ENCODE results near the gene LIN28B.

Gene LIN28B

DNA sequence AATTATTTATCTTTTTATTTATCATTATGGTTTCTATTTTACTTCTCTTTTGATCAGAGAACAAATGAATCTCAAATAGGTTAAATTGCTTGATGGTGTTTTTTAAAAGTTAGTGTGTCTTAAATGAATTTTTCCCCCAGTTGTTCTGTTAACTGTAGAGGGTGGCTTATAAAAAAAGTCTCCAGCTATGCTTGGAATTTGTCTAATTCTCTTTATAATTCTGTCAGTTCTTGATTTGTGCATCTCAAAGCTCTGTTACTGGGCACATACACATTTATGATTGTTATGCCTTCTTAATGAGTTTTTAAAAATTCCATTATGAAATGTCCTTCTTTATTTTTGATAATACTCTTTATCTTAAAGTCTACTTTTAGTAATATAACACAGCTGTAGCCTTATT, 58.0 kb downstream of the LIN28B start:
- no peak for DNase-seq

DNA sequence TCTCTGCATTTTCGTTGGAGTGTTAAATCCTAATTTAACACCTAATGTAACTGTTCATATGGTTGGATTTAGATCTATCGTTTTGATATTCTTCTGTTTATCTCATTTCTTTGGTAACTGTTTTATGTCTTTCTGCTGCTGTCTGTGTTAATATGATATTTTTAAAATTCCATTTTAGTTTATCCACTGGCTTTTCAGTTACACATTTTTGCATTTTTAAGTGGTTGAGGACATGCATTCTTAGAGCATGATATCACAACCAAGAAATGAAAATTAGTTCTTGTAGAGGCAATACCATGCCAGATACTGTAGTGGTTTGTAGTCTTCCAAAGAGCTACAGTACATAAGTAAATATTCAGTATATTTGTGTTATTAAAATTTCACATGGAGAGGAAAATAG, 58.6 kb downstream of the LIN28B start:
- no peak for DNase-seq

DNA sequence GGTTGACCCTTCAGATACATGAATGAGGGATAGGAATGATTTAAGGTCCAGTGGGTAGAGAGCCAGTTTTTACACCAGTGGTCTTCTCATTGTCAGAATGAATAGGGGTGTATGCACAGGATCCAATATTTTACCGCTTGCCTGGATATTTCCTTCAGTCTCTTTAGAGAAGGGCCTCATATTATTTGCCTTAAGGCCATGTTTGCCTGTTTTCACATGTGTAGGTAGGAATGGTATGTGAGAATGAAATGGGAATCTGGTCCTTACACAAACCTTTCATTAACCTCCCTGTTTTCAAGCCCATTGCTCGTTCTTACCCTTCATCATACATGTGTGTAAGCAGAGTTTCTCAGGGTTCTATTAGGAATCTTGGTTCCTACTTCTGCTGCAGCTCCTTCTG, 62.4 kb downstream of the LIN28B start:
- no peak for DNase-seq

DNA sequence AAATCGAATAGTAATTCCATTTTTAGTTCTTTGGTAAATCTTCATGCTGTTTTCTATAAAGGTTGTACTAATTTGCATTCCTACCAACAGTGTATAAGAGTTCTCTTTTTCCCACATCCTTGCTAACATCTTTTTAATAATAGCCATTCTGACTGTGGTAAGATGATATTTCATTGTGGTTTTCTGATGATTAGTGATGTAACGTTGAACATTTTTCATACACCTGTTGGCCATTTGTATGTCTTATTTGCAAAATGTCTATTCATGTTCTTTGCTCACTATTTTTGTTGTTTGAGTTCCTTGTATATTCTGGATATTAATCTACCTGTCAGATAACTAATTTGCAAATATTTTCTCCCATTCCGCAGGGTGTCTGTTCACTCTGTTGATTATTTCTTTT, 64.5 kb downstream of the LIN28B start:
- DNase-seq, result no peak

DNA sequence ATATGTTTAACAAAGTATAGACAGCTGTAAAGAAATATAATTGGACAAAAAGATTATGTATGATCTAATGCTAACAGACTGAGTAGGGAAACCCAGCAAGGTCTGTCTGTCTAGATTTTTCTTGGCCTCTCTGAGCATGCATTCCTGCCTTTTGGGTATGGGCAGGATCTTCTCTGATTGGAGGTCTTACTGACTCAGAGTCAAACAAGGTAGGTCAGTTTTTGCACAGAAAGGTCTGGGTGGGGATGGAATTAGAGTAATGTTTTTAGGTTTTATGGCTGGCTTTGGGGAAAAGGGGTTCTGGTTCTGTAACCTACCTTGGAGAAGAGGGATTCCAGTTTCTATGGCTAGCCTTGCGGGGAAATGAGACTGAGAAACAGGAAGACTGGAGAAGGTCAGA, 65.5 kb downstream of the LIN28B start:
- DNase-seq, result no peak

DNA sequence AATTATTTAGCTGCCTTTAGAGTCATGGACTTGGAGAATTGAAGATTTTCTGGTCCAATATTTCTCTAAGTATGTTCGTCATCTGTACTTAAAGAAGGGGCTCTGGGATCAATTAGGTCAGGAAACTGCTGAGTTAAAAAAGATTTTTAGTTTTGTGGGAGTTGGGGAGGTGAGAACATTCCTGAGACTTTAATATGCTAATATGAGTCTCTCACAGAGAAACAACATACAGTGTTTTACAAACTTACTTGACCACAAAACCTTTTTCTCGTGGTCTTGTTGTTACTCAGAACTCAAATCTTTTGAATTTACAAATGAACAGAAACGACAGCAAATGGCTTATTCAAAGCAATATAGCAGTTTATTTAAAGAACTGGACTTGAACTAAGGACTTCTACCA, 67.9 kb downstream of the LIN28B start:
- DNase-seq, result no peak

DNA sequence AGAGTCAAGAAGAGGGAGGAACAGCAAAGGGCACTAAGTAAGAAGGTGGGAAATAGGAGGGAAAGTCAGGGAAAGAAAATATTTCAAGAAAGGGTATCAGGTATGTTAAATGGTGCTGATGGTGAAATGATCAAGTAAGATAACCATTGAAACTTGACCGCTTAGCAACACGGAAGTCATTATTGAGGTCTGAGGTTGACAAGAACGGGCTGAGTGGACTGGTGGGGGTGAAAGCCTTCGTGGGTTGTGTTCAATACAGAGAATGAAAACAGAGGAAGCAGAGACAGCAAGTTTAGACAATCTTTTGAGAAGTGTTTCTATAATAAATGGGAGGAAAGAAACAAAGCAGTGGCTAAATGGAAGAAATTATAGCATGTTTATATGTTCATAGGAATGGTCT, 72.0 kb downstream of the LIN28B start:
- DNase-seq, result no peak

DNA sequence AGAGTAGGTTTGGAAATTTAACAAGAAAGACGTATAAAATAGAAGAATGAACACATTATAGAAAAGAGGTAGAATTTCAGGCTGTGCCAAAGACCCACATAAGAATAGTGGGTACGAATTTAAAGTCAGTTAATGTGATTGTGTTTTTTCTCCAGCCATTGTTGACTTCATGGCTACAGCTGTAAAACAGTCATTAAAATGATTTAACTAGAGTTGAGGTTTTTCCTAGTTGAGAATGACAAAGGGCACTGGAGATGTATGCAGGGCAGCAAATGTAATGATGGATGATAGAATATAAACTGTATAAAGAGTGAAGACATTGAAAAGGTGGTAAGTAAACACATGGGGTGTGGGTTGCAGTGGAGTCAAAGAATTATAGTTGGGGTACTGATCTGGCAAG, 72.7 kb downstream of the LIN28B start:
- no peak for DNase-seq

DNA sequence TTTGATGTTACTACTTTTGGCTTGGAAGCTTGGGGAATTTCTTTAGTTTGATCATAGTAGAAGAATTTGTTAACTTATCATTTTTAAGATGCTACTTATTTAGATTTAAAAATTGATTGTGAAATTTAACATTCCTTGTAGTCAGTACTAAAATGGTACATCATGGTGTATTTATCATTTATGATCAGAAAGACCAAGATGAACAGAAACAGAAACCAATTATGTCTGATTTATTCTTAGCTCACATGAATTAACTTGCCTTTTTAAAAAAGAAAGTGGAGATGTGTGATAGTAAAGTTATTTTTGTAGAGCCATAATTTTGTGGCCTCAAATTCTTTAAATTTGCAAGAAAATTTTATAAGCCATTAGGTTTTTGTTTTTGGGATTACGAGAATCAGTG, 77.6 kb downstream of the LIN28B start:
- DNase-seq, result no peak

DNA sequence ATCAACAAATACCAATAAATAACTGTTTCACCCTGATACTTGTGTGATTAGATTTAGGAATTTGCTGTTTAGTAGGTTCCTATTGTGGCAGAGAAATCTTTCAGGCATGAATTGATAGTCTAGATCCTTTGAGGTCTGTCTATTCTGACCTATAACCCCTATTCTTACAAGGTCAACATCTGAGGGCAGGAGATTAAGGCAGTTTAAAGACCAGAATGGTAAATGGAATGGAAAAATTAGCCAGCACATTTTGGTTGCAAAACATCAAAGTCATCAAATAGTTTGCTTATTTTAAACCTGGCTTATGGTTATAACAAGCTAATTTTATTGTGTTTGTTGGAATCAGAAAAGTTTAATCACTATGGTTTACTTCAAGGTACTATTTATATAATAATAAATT, 78.4 kb downstream of the LIN28B start:
- no peak for DNase-seq

DNA sequence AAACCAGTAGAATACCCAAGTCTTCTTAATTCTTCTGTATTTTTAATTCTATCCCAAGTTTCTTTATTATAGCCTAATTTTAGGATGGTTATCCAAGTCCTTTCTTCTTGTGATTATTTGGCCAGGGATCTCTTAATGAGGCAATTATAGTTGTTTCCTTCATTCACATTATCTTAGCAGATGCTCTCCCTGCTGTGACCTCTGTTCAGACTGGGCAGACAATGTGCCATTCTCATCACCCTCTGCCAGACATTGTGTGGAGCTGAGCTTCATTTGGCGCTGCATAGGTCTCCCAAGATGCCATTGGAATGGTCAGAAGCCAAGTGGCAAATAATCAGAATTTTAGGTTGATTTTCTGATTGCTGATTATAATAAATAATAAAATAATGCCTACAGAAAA, 79.4 kb downstream of the LIN28B start:
- DNase-seq, result no peak

DNA sequence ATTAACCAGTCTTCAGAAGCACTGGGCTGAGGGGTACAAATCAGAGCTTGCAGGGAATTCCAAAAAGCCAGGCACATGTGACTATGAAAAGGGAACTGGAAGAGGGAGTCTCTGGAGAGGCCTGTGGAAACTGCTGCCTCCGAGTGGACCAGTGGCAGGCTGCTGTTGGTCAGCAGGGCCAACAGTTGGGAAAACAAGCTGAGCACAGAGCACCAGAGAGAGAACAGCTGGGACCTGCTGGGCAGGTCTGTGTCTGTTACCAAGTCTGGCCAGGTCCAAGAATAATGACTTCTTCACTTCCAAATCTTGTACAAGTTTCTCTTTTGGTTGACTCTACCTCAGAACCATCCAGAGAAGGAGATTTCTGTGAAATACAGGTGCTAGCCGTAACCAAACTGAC, 81.4 kb downstream of the LIN28B start:
- DNase-seq, result no peak

DNA sequence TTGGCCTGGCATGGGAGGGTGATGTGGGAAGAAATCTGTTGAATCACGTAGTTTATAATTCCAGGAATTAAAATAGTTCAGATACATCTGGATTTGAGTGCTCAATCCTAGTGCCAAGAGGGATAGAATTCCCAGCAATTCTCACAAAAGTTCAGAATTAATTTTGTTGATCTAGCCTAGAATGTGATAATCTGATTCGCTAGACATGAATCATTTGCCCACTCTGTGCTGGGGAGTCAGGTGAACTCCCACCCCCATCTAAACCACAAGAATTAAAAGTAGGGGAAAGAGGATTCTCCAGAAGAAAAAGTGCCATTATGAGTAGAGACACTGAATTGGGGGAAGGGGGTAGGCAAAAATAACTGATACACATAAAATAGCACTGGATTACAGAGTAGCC, 85.0 kb downstream of the LIN28B start:
- no peak for DNase-seq

DNA sequence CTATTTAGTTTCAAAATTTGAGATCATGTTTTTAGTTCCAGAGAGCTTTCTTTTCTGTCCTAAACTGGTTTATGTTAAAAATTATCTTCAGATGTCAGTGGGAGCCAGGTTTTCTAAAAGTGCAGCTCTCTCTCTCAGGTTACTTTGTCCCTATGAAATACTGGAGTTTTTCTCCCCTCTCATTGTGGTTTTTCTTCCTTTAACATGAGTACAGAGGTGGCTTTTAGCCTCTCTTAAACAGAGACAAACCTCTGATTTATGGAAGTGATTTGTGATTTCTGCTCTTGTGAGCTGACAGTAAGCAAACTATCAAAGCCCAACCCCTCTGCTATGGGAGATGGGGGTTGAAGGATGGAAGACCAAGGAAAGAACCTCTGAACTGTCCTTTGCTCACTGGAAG, 85.7 kb downstream of the LIN28B start:
- DNase-seq, result no peak

DNA sequence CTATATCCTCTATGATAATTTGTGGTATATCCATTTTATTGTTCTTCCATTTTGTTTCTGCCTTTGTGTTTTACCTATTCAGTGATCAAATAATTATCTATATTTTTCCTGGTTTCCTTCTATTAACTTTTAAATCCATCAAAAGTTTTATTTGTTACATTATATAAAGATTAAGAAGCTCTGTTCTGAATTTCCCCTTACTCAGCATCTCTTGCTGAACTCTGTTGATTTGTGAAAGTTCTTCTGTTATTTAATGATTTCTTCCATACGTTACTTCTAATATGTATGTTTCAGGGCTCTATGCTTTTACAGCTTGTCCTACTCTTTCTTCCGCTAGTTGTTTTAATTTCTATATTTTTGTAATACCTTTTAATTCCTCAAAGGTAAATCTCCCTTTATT, 87.1 kb downstream of the LIN28B start:
- no peak for DNase-seq

DNA sequence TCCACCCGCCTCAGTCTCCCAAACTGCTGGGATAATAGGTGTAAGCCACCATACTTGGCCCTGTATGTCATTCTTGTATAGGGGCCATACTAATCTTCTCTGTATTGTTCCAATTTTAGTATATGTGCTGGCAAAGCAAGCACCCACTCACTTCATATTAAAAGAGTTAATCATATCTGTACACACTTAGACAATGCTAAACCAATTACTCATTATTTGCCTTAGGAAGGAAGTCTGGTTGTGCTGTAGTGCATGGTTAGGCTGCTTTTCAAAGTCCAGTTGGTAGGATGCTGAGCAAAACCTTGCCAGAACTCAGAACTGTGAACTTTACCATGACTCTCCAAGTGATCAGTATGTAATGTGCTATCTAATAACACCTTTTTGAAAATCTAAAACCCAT, 88.6 kb downstream of the LIN28B start:
- no peak for DNase-seq

DNA sequence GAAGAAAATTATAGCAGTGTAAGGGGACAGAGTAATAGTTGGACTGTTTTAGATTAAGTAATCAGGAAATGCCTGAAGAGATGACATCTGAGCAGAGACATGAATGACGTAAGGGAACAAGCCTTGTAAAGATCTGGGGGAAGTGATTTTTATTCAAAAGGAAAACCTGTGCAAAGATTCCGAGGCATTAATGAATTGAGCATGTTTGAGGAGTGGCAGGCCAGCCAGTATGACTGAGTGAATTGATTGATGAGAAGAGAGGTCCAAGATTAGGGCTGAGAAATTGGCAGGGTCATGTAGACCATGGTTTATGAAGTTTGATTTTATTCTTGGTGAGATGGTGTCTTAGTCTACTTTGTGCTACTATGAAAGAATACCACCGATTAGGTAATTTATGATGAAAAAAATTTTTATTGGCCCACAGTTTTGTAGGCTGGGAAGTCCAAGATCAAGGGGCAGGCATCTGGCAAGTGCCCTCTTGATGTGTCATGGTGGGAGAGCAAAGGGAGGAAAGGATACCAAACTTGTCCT, 95.1 kb downstream of the LIN28B start:
- no peak for DNase-seq

DNA sequence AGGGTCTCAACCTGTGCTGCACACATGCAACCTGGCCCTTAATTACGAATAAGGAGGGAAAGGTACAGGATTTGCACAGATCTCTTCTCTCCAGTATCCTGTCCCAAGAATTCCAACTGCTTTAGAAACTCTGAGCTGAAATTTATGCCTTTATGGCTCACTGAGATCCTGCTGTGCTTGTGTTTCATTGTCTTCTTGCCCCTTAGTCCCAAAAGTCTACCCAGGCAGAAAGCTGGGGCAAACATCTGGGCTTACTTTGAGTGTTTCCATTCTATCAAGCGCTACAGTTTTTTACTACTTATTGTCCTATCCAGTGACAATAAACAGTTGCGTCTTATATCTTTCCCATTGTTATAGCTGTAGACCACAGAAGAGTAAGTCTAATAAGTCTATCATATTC, 99.7 kb downstream of the LIN28B start:
- DNase-seq, result no peak

DNA sequence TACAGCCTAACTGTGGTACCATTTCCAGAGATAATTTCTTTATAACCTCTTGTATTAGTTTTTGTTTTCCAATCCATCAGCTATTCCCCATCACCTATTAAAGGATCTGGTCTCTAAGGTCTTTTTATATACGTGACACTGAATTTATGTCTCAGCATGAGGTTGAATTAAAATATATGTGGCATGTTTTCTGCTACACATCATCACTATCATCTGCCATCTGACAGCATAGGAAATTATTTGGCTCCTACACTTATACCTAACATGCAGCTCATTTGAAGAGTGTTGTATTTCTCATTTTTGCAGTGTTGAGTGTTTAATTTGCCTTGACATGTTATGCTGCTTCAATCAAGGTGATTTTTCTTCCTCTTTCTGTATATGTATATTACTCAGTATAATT, 100.3 kb downstream of the LIN28B start:
- DNase-seq, result no peak

DNA sequence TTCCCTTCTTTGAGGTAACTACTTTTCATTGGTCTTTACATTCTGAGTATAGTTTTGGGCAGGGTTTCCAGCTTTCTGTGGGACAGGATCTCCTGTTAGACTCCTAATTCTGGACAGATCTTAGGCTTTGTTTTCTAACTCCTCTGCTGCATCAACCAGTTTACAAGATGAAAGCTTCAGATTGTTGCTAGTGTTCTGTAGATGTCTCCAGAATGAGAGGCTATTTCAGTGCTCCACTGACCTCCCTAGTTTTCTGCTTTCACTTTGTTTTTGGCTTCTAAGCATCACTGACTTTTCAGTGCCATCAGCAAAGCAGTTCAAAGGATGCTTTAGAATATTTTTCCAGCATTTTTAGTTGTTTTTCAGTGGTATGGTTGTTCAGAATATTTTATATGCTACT, 101.4 kb downstream of the LIN28B start:
- no peak for DNase-seq

DNA sequence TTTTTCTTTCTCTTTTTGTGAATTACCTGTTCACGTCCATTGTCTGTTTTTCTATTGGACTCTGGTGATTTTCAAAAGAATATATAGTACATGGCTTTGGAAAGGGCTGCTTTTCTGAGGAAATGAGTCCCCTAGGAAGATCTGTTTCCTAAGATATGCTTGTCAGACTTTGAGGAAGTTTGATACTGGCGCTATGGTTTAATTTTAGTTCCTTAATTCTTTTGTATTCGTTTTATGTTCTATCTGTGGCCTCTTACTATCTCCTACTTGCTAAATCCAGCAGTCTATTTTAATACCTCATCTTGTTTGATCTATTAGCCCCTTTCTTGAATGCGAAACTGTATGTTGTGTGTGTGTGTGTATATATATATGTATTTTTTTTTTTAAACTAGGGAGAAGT, 101.9 kb downstream of the LIN28B start:
- no peak for DNase-seq

DNA sequence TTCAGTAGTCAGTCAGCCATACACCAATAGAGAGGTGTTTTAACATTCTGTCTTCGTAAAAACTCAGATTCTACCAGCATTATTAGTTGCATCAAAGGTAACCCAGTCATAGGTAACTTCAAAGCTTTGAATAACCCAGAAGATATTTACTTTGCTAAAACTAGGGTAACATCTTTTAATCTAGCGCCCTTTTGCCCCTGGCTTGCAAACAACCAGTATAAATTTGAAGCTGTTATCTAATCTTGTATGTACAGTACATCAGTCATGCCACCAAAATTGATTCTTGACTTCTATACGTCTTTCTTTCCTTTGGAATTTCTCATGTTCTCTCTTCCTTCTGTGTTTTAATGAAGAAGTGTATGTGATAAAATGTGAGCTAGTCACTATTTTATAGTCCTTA, 109.3 kb downstream of the LIN28B start:
- DNase-seq, result no peak

DNA sequence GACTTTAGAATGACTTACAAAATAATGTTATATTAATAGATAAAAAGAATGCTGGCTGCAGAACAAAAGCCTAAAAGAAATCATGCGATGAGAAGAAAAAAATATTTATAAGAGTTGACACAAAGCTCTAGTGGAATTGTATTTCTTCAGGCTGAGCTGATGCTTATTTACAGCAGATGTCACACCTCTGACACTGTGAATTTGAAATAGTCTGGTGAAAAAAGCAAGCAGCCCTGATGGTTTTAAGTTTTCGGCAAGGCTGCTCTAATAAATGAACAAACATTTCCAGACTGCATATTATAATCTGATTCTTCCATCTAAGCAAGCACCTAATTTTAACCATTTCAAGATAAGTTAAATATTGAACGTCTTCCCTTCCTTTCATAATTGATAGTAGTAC, 109.9 kb downstream of the LIN28B start:
- no peak for DNase-seq

DNA sequence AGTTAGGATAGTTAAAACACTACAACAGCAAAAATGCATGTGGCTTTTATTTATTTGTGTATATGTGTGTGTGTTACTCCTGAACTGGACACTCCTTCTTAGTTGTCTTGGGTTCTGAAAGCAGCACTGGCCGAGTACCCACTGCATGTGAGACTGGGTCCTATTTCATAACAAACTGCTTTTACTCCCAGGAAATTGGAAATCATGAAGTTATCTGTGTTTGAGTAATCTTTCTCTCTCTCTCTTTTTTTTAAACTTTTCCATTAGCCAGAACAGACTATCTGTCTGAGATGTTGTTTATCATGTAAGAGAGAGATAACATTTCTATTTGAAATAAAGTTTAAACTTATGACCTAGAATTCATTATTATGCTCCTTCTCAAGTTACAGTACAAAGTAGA, 110.4 kb downstream of the LIN28B start:
- no peak for DNase-seq

DNA sequence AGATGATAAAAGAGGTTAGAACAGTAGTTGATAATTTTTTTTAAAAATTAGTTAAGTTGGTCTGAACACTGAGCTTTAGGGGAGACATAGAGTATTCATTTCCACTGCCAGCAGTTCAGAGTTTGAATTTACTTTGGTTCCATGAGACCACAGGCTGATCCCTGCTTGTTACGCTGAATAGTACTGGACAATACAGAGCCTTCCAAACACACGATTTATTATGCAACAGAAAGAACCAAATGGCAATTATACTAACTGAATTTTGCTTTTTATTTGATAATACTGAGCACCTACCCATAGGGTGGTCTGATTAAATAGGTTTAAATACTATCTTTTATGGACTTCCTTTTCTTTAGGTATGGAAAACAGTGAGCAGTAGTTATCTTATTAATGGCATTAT, 111.5 kb downstream of the LIN28B start:
- no peak for DNase-seq

DNA sequence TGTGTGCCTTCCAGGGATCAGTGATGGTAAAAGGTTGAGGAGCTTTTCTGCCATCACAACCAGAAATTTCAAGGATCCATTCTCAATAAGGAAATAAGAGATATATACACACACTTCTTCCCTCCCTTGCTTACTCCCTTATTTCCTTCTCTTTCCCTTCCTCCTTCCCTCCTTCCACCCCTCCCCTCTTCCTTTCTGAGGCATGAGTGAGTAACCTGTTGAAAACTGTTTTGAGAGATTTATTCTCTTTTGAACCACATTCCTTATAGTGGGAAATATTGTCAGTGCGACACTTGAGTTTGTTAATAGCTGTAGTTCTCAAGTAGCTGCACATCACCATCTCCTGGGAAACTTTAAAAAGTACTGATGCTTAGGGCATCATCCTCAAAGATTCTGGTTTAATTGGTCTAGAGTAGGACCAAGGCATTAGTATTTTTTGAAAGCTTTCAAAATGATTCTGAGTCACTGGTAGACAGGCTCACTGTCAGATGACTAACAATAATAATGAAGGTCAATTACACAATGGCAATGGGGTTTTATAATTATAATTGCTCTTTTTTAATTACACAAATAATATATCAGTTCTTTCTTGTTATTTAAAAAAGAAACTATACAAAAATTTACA, 113.0 kb downstream of the LIN28B start:
- no peak for DNase-seq

Measured in T-helper 9 cell (primary cell).